ENCODE measurements around the gene INMT. TPM values are rescaled to one million over a fixed set of nuclear protein-coding genes. Genes with fewer than 3 reads are reported as not detected.
"Not testable (repeated sequence)": the region's sequence is repeated elsewhere in the genome, so short reads cannot be mapped to it uniquely, and the experiment has no call there.

Gene INMT
- 3.7 and 5.4 TPM in 2 replicates for total RNA-seq
- polyA plus RNA-seq (2012) = 0.64 TPM

- peak; percentile 76 for DNase-seq (ENCODE audit: low read depth)
Observed at GRCh38 chr7:30751696-30752273, at the start of gene INMT. TSS of gene INMT (plus strand) at chr7:30752135. CDS start at chr7:30752151, 16 bp downstream.

DNA sequence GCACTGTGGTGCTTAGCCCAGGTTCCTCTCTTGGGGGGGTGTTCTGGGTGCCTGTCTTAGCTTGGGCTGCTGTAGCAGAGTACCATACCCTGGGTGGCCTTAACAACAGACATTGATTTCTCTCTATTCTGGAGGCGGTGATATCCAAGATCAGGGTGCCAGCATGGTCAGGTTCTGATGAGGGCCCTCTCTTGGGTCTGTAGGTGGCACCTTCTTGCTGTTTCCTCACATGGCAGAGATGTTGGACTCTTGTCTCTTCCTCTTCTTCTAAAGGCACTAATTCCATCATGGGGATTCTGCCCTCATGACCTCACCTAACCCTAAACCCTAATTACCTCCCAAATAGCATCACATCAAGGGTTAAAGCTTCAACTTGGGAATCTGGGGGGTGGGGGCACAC is 49.7 kb upstream of the INMT start:
- no peak for DNase-seq (ENCODE audit: low read depth)

- no peak for DNase-seq (ENCODE audit: low read depth)
Observed at GRCh38 chr7:30703756-30704155, 48.2 kb upstream of the INMT start.

DNA sequence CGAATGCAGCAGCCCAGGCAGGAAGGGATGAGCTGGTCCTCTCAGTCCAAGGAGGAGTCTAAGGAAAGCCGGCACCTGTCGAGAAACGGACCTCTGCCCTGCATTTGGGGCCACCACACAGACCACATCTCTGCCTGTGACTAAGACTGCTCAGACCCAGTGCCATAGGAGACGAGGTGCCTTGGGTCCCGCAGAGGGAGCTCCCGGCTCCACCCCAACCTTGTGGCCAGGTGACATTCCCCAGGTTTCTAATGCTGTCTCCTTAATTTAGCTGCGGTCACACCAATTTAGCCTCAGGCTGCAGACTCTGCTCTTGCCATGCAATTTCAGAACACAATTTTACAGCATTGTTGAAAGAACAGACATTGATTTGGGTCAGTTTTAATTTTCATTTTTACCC is 46.9 kb upstream of the INMT start:
- DNase-seq (ENCODE audit: low read depth) = peak; percentile 47

DNA sequence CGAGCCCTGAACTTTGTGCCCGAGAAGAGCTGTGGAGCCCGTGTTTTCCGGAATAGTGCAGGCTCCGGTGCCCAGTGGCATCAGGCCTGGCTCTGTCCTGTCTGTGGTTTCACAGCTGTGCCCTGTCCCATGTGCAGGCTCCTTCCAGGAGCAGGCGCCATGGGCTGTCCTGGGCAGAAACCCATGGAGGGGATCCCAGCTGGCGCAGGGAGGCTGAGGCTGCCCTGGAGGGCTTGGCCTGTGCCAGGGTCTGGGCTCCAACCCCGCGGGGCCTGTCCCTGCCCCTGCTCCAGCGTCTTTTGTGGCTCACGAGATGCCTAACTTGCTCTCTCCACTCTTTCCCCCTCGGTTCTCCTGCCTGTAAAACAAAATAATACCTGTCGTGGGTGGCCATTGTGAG is 46.3 kb upstream of the INMT start:
- peak; percentile 39 for DNase-seq (ENCODE audit: low read depth)

DNA sequence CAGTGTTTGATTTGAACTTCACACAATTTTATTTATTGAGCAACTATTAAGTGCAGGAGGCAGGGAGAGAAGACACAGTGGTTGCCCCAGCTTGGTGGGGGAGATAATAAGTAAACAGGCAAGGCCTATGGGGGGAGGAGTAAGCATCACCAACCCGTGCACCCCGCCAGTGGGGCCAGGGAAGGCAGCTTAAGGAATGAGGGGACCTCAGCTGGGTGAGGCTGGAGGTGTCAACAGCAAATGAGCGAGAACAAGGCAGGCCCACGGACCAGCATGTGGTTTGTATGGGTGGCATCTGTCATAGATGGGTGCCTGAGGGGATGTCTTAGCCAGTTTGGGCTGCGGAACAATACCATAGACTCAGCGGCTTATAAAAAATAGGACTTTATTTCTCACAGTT is 45.6 kb upstream of the INMT start:
- no peak for DNase-seq (ENCODE audit: low read depth)

- no peak for DNase-seq (ENCODE audit: low read depth)
Observed at GRCh38 chr7:30706908-30707307, 45.0 kb upstream of the INMT start.

DNA sequence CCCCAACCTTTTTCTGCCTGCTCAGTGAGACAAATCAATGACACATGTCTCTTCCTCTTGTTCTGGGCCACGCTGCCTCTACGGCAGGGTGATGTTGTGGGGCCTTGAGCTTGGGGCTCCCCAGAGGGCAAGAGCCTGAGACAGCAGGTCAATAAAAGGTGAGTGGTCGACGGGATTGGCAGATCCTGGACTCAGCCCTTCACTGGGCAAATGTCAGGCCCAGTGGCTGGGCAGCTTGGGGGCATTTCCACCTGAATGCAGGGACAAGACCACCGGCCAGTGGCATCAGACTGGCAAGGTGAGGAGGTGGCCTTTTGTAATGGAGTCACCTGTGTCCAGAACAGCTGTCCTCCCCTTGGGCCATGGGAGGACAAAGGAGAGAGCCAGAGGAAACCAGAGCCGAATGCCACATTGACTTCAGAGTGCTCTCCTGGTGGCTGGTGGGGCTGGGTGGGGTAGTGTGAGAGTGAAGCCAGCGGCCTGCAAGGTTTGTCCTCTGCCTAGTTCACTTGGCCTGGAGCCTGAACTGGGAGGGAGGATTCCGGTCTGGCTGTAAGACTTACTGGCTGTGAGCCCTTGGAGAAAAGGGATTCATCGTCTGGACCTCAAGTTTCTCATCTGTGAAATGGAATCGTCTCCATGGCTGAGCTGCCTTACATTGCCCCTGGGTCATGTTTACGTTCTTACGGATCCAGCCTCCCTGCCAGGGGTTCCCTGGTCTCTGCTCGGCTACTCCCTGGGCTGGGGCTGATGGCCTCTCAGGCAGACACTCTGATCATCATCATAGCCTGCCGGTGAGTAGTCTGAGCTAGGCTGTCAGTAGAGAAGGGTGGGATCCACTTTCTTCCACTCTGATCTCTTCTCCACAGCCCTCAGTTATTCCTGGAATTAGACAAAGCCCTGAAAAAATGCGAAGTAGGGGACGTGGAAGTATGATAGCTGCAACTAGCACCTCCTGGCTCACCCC is 44.3 kb upstream of the INMT start:
- DNase-seq (ENCODE audit: low read depth) = no peak

- no peak for DNase-seq (ENCODE audit: low read depth)
Observed at GRCh38 chr7:30708412-30708811, 43.5 kb upstream of the INMT start.

DNA sequence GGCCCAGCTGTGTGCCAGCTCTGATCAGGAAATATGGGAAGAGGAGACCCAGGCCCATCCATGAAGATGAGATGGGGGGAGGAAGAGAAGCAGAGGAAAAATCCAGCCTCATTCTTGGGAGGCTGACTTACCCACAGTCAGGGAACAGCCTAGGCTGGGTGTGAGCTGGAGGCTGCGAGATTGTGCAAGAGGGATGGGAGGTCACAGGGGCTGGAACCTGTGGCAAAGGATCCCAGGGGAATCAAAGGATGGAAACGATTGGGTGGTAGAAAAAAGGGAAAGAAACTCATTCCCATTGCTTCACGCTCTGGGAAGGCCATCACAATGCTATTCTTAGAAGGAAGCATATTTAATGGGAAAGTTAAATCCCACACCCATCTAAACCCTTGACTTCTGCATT is 43.0 kb upstream of the INMT start:
- no peak for DNase-seq (ENCODE audit: low read depth)

DNA sequence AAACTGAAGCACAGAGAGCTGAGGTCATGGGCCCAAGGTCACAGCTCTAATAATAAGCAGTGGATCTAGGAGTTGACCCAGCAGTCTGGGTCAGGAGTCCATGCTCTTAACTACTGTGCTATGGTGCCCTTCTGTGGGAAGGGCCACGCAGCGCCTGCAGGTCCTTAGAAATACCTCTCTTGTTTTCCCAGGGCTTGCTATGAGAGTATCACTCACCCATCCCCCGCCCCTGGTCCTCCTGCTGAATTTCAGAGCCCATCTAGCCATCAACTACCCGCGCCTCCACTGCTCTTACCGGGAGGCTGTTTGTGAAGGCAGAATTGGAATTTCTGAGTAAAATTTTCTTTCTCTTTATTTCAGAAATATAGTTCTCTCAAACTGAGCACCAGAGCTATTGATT is 42.4 kb upstream of the INMT start:
- DNase-seq (ENCODE audit: low read depth) = no peak

GRCh38 chr7:30710669-30711068 is 41.3 kb upstream of the INMT start:
- no peak for DNase-seq (ENCODE audit: low read depth)

DNA sequence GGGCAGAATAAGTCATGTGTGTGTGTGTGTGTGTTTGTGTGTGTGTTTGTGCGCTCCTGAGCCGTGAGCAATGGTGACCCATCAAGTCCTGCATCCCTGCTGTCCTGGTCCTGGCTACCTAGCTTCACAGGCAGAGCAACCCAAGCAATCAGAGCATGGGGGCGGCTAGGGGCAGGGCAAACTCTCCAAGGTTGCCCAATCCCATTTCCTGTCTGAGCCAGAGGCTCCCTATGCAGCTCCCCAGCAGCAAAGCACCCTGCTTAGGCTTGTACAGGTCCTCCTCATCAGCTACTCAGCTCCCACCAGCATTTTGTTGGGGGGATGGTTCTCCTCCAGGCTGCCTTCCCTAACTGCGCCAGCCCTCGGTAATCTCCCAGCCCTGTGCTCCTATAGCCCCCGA is 38.5 kb upstream of the INMT start:
- no peak for DNase-seq (ENCODE audit: low read depth)

DNA sequence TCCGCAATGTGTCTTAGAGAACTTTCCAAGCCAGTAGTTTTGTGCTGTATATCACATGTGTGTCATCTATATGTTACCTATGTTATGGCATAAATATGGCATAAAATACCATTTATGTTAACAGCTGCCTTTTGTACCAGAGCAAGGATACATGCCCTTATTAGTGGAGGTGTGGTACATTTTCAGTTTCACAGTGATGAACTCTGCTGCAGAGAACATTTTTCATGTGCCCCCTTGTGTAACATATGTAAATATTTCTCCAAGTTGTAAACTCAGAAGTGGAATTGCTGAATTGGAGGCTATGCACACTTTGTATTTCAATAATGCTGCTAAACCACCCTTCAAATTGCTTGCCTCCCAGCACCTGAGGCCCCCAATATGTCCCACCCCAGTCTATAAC is 37.8 kb upstream of the INMT start:
- no peak for DNase-seq (ENCODE audit: low read depth)

- DNase-seq (ENCODE audit: low read depth) = no peak
Observed at GRCh38 chr7:30717181-30717580, 34.8 kb upstream of the INMT start.

- DNase-seq (ENCODE audit: low read depth) = not testable (repeated sequence)
Observed at GRCh38 chr7:30719434-30719833, 32.5 kb upstream of the INMT start.

DNA sequence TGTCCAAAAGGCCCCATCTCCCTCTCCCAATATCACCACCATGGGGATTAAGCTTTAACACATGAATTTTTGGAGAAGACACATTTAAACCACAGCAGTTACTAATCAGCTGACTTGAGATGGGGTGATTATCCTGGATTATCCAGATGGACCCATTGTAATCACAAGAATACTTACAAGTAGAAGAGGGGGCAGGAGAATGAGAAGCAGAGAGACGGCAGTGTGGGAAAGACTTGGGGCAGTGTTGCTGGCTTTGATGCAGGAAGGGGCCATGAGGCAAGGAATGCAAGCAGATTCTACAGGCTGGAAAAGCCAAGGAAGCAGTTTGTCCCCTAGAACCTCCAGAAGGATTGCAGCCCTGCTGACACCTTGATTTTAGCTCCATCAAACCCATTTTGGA is 30.7 kb upstream of the INMT start:
- no peak for DNase-seq (ENCODE audit: low read depth)

GRCh38 chr7:30722187-30722586 is 29.7 kb upstream of the INMT start:
- no peak for DNase-seq (ENCODE audit: low read depth)

GRCh38 chr7:30722671-30723070 is 29.3 kb upstream of the INMT start:
- no peak for DNase-seq (ENCODE audit: low read depth)

GRCh38 chr7:30723776-30724175 is 28.2 kb upstream of the INMT start:
- DNase-seq (ENCODE audit: low read depth) = no peak

DNA sequence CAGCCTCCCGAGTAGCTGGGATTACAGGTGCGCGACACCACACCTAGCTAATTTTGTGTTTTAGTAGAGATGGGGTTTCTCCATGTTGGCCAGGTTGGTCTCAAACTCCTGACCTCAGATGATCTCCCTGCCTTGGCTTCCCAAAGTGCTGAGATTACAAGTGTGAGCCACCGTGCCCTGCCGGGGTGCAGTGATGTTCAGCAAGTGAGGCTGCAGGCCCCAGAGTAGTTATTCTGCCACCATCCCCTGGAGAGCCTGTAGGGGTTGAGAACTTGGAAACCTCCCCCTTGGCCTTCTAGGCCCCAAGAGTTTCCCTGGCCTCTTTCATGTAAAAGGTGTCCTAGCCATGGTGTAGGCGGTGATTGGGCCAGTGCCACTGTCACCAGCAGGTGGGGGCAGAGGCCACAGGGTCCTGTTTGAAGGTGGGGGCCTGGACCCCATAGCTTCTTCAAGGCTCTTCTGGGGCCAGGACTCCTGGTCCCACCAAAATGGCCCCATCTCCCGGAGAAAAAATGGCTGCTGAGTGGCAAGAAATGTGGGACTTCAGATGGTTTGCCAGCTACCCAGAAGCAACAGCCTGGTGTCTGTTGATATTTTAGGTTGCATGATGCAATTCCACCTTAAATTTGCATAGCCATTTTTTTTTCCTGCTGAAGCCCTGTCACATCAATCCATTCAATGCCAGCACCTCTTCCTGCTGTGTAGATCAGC is 25.5 kb upstream of the INMT start:
- DNase-seq (ENCODE audit: low read depth) = no peak

Measured in myocyte (in vitro differentiated cells).